Parathyroid adenoma (tissue), 2 donors: ENCODE results near the gene NOX3.

Source experiments
- H2AFZ ChIP-seq: fragments of 300-600 bp; sonication (generic); one replicate; pipeline ENCODE4 v1.7.0; 2017; ENCODE audit warnings: antibody characterized with exemption, mild to moderate bottlenecking
- H3K27ac ChIP-seq: fragments of 300-600 bp; sonication (generic); one replicate; pipeline ENCODE4 v1.7.0; 2017
- H3K27me3 ChIP-seq: fragments of 300-600 bp; sonication (generic); one replicate; pipeline ENCODE4 v1.7.0; 2017; ENCODE audit warnings: low read length; ENCODE audit not compliant: control insufficient read depth, insufficient read depth
- H3K36me3 ChIP-seq: fragments of 300-600 bp; sonication (generic); one replicate; pipeline ENCODE4 v1.7.0; 2017; ENCODE audit warnings: low read length; ENCODE audit not compliant: control insufficient read depth, insufficient read depth
- H3K4me1 ChIP-seq: fragments of 300-600 bp; sonication (generic); one replicate; pipeline ENCODE4 v1.7.0; 2017; ENCODE audit warnings: control low read depth
- H3K4me2 ChIP-seq: fragments of 300-600 bp; sonication (generic); one replicate; pipeline ENCODE4 v1.7.0; 2017; ENCODE audit warnings: low read length
- H3K4me3 ChIP-seq: fragments of 300-600 bp; sonication (generic); one replicate; pipeline ENCODE4 v1.7.0; 2017; ENCODE audit warnings: low read depth, low read length
- H3K79me2 ChIP-seq: fragments of 300-600 bp; sonication (generic); one replicate; pipeline ENCODE4 v1.7.0; 2017; ENCODE audit warnings: control low read depth
- H3K9ac ChIP-seq: fragments of 300-600 bp; sonication (generic); one replicate; pipeline ENCODE4 v1.7.0; 2017; ENCODE audit warnings: mild to moderate bottlenecking
- H3K9me3 ChIP-seq: fragments of 300-600 bp; sonication (generic); one replicate; pipeline ENCODE4 v1.7.0; 2017; ENCODE audit warnings: low read length; ENCODE audit not compliant: control insufficient read depth
- CTCF ChIP-seq: fragments of 300-600 bp; sonication (generic); IDR thresholded peaks from one replicate; pipeline ENCODE4 v1.7.0; 2017; ENCODE audit warnings: antibody characterized with exemption, mild to moderate bottlenecking
- donor health status: primary hyperparathyroidism.

The NOX3 gene

GRCh38 chr6:155412335-155412734 is 43.3 kb downstream of the NOX3 start:
- Histone ChIP-seq H3K79me2 (no peaks in the 10 kb centered on the region), H3K4me3 (no peak overlapping the region), H3K9me3 (no peaks in the 10 kb centered on the region), H3K4me1 (no peaks in the 10 kb centered on the region), H3K27ac (no peak overlapping the region), H3K4me2 (no peak overlapping the region), H3K27me3 (no peaks in the 10 kb centered on the region), H3K36me3 (no peaks in the 10 kb centered on the region), H2AFZ (no peak overlapping the region), H3K9ac (no peak overlapping the region)
- TF ChIP-seq CTCF, result no peak

- no peak overlapping the region for H3K4me2 ChIP-seq
- no peak overlapping the region for H3K4me3 ChIP-seq
- no peak overlapping the region for H2AFZ ChIP-seq
- no peaks in the 10 kb centered on the region for H3K4me1 ChIP-seq
- H3K9ac ChIP-seq, result no peak overlapping the region
- no peak for TF ChIP-seq CTCF
- no peaks in the 10 kb centered on the region for H3K79me2 ChIP-seq
- H3K27me3 ChIP-seq, result no peaks in the 10 kb centered on the region
- H3K9me3 ChIP-seq, result no peaks in the 10 kb centered on the region
- no peaks in the 10 kb centered on the region for H3K36me3 ChIP-seq
- no peak overlapping the region for H3K27ac ChIP-seq
Observed at GRCh38 chr6:155411154-155412052, 44.2 kb downstream of the NOX3 start.

GRCh38 chr6:155409391-155409790 is 46.2 kb downstream of the NOX3 start:
- H3K9ac ChIP-seq, result no peak overlapping the region
- no peaks in the 10 kb centered on the region for H3K27me3 ChIP-seq
- no peaks in the 10 kb centered on the region for H3K4me1 ChIP-seq
- H3K9me3 ChIP-seq, result no peaks in the 10 kb centered on the region
- H2AFZ ChIP-seq, result no peak overlapping the region
- no peaks in the 10 kb centered on the region for H3K36me3 ChIP-seq
- no peak overlapping the region for H3K27ac ChIP-seq
- H3K79me2 ChIP-seq, result no peaks in the 10 kb centered on the region
- no peak for TF ChIP-seq CTCF
- H3K4me2 ChIP-seq, result no peak overlapping the region
- no peak overlapping the region for H3K4me3 ChIP-seq

GRCh38 chr6:155408981-155409380 is 46.7 kb downstream of the NOX3 start:
- no peak for TF ChIP-seq CTCF
- H3K79me2 ChIP-seq, result no peaks in the 10 kb centered on the region
- H3K4me1 ChIP-seq, result no peaks in the 10 kb centered on the region
- H3K36me3 ChIP-seq, result no peaks in the 10 kb centered on the region
- H3K27ac ChIP-seq, result no peak overlapping the region
- no peaks in the 10 kb centered on the region for H3K9me3 ChIP-seq
- no peak overlapping the region for H3K4me2 ChIP-seq
- H2AFZ ChIP-seq, result no peak overlapping the region
- H3K9ac ChIP-seq, result no peak overlapping the region
- H3K27me3 ChIP-seq, result no peaks in the 10 kb centered on the region
- no peak overlapping the region for H3K4me3 ChIP-seq

- H3K79me2 ChIP-seq, result no peaks in the 10 kb centered on the region
- H3K4me3 ChIP-seq, result no peak overlapping the region
- no peak overlapping the region for H3K27ac ChIP-seq
- no peaks in the 10 kb centered on the region for H3K4me1 ChIP-seq
- H3K9me3 ChIP-seq, result no peaks in the 10 kb centered on the region
- H3K9ac ChIP-seq, result no peak overlapping the region
- no peak for TF ChIP-seq CTCF
- no peak overlapping the region for H2AFZ ChIP-seq
- no peaks in the 10 kb centered on the region for H3K27me3 ChIP-seq
- H3K36me3 ChIP-seq, result no peaks in the 10 kb centered on the region
- no peak overlapping the region for H3K4me2 ChIP-seq
Observed at GRCh38 chr6:155408231-155408630, 47.4 kb downstream of the NOX3 start.
